Umbilical cord (tissue), 2 donors: ENCODE measurements around the gene FGF14. TPM values are rescaled to one million over a fixed set of nuclear protein-coding genes. Genes with fewer than 3 reads are reported as not detected.

Experiments used
- DNase-seq: peaks from one replicate; pipeline ENCODE4 v3.0.0-alpha.2; 2015; ENCODE audit warnings: low spot score
- total RNA-seq: library from RNA; depleted of rRNA; stranded (reverse); fragments of >200 nt; gene quantifications from one replicate; pipeline ENCODE4 v1.2.3, GENCODE V29; 2014; ENCODE audit warnings: low replicate concordance; ENCODE audit not compliant: insufficient read depth

The FGF14 gene
- total RNA-seq, 1 donor from 2014 or later: 3.1 TPM

DNA sequence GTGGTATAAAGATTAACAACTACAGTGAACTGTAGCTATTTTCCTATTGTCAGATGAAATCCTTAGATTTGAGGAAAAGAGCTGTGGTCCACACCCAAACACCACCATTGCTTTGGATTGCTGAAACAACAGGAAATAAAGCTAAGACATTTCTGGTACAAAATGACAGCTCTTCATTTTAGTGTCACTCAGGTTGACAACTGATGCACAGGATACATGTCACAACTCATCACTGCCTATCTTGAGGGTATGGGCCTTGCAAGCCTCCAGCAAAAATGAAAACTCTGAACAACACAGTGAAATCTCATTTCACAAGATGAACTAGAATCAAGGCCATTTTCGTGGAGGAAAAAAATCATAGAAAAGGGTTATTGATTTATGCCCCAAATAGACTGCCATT lies 609.7 kb downstream of the FGF14 start:
- DNase-seq: no peak

GRCh38 chr13:101785858-101786257 lies 616.0 kb downstream of the FGF14 start:
- DNase-seq: no peak

GRCh38 chr13:101784313-101784712 lies 617.5 kb downstream of the FGF14 start:
- no peak for DNase-seq

DNA sequence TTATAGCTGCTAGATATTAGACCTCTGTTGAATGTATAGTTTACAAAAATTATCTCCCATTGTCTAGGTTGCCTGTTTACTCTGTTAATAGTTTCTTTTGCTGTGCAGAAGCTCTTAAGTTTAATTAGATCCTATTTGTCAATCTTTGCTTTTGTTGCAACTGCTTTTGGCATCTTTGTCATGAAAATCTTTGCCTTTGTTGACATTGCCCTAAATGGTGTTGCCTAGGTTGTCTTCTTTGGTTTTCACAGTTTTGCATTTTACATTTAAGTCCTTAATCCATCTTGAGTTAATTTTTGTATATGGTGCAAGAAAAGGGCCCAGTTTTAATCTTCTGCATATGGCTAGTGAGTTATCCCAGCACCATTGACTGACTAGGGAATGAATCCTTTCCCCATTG lies 618.3 kb downstream of the FGF14 start:
- no peak for DNase-seq

GRCh38 chr13:101780211-101780610 lies 621.6 kb downstream of the FGF14 start:
- DNase-seq: no peak

- DNase-seq: no peak
Measured at GRCh38 chr13:101779147-101779546, 622.7 kb downstream of the FGF14 start.

- DNase-seq: no peak
Measured at GRCh38 chr13:101775267-101775666, 626.6 kb downstream of the FGF14 start.

DNA sequence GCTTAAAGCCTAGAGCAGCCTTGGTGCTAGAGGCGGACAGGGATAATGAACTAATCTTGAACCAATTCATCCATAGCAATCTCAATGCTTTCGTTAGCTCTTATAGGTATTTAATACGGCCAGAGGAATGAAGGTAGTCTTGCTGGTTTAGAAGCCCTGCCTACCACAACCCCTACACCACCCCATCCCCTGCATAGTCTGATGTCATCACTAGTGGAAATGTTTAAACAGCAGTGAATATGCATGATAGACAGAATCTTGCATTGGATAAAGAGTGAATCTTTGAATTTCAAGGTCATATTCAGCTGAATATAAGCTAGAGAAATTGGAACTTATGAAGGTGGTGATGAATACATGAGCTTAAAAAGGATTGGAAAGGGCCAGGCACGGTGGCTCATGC lies 627.5 kb downstream of the FGF14 start:
- DNase-seq: no peak

DNA sequence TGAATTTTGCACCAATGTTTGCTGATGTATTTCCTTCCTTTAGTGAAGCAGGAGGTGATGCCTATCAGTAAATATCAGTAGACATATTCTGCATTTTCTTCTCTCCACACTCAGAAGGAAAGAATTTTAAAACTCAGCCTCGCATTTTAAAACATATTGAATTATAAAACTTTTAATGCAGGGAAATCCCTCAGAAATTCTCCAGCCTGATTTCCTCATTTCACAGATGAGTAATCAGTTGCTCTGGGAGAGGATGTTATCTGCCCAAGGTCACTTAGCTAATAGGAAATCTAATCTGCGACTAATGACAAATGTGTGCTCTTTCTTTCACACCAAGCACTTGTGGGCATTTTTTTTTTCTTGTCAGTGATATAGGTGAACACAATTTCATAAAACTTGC lies 628.8 kb downstream of the FGF14 start:
- peak; percentile 5 for DNase-seq

- no peak for DNase-seq
Measured at GRCh38 chr13:101767131-101767530, 634.7 kb downstream of the FGF14 start.

GRCh38 chr13:101763191-101763590 lies 638.7 kb downstream of the FGF14 start:
- DNase-seq: no peak

DNA sequence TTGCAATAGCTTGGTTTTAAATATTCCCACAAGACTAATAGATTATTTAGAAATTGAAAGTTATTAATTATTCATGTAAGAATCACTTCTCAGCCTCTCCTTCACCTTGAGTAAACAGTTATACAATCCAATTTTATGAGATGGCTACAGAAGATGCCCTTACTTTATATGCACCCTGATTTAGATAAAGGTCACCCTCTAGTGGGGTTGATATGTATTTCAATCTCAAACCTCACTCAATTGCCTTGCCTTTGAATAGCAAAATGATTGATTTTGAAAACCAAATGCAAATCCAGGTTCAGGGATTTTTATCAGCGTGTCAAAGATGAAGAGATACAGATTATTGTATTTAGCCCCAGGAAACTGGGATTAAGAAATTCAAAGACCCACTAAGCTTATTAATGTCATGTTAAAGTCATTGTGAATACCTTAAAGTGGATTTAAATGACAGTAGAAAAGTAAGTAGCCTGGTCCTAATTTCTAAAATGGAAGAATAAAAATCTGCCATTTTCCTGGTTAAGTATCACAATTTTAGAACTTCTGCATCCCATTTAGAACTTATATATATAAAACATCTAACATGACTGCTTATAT lies 644.3 kb downstream of the FGF14 start:
- peak; percentile 22 for DNase-seq

GRCh38 chr13:101755228-101755887 lies 646.5 kb downstream of the FGF14 start:
- no peak for DNase-seq

GRCh38 chr13:101752432-101752831 lies 649.4 kb downstream of the FGF14 start:
- DNase-seq: no peak

- DNase-seq: peak; percentile 58
Measured at GRCh38 chr13:101751488-101751887, 650.4 kb downstream of the FGF14 start.

GRCh38 chr13:101749584-101749983 lies 652.3 kb downstream of the FGF14 start:
- no peak for DNase-seq

- DNase-seq: no peak
Measured at GRCh38 chr13:101747039-101747438, 654.8 kb downstream of the FGF14 start.

GRCh38 chr13:101746513-101746912 lies 655.3 kb downstream of the FGF14 start:
- DNase-seq: no peak

GRCh38 chr13:101739382-101740178 lies 662.3 kb downstream of the FGF14 start:
- DNase-seq: no peak

DNA sequence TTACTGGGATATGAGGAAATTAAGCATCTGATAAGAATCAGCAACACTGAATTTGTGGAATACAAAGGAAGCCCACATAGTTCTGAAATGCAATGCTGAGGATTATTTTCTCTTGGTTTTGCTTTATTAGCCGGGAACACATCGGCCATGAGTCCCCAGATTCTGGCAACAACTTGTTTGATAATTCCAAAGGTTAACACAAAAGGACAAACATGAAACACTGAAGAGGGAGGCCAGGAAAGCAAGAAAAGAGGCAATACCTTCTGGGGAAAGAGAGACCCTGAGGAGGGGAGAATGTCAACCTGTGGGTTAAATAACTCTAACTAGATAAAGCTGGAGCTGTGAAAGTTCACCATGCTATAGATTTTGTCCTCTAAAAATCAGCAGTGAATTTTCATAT lies 663.5 kb downstream of the FGF14 start:
- no peak for DNase-seq

- DNase-seq: no peak
Measured at GRCh38 chr13:101736566-101736965, 665.3 kb downstream of the FGF14 start.

DNA sequence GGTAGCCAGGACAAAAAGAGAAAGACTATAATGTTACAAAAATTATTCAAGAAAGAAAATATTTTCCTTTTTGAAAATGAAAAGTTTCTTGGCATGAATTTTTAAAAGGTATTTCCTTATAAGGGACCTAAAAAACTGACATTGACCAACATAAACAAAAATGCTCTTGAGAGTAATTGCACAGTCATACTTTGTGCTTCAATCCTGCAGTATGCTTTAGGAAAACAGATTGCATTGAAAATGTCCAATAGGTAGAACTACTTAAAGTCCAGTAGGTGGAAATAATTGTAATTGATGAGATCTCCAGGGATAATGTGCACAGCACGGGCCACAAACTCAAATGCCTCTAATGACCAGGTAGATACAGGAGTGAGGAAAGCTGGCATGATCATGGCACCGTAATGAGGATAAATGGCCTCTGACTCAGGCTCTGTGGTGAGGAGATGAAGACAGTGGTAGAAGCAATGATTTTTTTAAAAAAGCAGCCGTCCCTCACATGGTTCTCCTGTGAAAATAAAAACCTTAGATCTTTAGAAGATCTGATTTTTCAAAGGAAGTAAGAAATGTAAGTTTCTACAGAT lies 671.3 kb downstream of the FGF14 start:
- DNase-seq: no peak
